HPDE6-E6E7 (cell line): Measurements from ENCODE around the gene NDUFS3.
A peak's percentile ranks its signal among the peaks of the same experiment; 100 is the strongest.
"Not testable (repeated sequence)": the region's sequence is repeated elsewhere in the genome, so short reads cannot be mapped to it uniquely, and the experiment has no call there.

Experiments used
- DNase-seq: peaks from one replicate; pipeline ENCODE4 v3.0.0; 2011; ENCODE audit warnings: missing footprints; ENCODE audit errors: extremely low spot score

The NDUFS3 gene

DNA sequence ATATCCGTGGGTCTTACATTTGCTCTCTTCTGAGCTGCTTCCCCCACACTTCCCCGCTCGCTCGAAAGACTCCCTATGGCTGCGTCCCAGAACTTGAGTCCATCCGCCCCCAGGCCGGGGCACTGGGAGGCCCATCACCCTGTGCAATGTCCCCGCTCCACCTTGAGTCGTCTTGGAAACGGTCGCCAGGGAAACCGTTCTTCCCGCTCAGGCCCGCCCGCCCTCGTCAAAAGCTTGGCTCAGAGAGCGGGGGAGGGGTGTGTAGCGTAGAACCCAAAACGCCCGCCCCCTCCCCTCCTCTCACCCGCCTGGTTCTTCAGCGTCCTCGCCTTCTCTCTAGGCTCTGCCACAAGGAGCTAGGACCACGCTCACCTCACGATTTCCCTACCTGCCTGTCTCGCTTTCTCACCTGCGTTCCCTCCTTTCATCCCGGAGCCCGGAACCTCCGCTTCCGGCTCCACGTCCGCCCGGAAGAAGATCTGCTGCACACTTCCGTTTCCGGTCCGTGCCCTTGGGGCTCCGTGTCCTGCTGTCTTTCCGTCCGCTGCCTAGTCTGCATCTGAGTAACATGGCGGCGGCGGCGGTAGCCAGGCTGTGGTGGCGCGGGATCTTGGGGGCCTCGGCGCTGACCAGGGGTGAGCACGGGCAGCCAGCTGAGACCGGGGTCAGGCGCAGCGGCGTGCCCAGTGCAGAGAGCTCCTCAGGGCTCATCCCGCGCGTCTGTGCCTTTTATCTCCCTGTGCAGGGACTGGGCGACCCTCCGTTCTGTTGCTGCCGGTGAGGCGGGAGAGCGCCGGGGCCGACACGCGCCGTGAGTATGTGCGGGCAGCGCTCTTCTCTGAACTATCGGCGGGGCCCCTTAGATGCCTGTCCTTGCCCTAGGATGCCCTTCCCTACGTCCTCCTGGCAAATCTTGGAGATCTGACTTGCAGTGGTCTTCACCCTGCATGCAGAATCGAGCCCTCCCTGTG is at the start of gene NDUFS3, which contains the start of gene KBTBD4:
Gene NDUFS3 (plus strand): TSS at position 551 of the 971 bp plus-strand sequence. CDS start 18 bp downstream, at position 569.
Gene KBTBD4 (minus strand): TSS at position 447 of the 971 bp plus-strand sequence. CDS start 19 bp downstream, at position 428.
- peak; percentile 87 for DNase-seq

DNA sequence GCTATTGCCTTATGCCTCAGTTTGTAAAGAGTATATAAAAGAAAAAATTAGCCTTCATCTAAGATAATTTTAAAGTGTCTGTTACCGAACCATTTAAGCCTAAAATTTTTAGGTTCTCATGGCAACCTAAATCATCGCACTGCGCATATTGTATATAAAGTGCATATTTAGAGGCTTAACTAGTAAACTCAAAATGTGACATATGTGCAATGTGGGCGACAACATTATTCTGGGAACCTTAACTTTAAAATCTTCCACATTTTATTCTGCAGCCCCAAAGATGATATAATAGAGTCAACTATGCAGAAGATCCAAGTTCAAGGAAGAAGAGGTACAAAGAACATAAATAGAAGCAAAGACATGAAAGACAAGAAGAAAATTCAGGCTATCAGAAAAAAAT is 48.9 kb upstream of the NDUFS3 start:
- no peak for DNase-seq

DNA sequence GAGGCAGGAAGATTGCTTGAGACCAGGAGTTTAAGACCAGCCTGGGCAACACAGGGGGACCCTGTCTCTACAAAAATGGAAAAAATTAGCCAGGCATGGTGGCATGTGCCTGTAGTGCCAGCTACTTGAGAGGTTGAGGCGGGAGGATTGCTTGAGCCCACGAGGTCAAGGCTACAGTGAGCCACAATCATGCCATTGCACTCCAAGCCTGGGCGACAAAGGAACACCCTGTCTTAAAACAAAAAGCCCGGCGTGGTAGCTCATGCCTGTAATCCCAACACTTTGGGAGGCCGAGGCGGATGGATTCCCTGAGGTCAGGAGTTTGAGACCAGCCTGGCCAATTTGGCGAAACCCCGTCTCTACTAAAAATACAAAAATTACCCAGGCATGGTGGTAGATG is 48.2 kb upstream of the NDUFS3 start:
- DNase-seq = not testable (repeated sequence)

DNA sequence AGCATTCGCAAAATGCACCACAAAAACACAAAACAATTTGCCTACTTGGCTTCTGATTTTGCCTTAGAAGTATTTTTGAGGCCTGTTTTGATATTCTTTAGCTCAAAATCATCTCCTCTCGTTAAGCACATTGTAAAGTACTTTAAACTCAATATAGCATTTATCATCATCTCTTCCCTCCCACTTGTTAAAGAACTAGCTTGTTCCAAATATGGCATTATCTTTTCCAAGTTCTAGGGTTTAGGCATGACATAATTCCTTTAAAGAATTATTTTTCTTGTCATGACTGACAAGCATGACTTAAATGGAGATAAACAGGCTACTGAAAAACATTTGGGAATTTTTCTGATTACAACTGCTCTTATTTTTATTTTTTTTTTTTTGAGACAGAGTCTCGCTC is 47.2 kb upstream of the NDUFS3 start:
- DNase-seq = no peak

DNA sequence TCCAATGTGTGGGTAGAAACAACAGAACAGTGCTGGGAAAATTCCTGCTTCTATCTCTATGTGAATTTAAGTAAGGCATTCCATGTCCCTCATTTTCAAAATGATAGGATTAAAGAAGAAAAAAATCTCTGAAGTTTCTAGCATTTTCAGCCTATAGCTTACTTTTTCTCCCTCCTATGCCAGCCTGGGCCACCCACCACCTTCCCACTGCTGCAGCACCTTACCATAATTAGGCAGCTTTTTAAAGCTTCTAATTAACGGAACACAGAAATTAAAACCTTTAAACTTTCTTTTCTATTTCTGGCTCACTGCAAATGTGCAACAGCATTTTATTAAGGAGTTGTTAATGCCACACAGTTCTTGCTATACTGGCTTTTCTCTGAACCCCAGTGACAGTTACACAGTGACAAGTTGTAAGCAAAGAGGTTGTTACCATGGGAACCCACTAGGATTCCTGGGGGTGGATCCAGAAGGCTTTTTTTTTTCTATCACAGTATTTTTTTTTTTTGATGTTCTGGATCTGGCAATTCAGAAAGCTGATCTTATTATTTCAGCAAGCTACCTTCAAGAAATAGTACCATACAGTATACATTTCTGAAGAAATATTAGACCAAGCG is 46.2 kb upstream of the NDUFS3 start:
- no peak for DNase-seq

DNA sequence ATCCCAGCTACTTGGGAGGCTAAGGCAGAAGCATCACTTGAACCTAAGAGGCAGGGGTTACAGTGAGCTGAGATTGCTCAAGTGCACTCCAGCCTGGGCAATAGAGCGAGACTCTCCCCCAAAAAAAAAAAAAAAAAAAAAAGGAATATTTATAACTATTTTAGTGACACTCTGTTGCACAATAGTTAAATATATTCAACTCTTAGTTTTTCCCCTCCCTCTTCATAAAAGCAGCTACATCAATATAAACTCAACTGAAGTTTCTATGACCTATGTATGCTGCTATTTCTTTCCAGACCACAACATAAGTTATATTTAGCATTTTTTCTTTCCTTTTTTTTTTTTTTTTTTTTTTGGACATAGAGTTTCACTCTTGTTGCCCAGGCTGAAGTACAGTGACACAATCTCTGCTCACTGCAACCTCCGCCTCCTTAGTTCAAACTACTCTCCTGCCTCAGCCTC is 45.2 kb upstream of the NDUFS3 start:
- DNase-seq = no peak

DNA sequence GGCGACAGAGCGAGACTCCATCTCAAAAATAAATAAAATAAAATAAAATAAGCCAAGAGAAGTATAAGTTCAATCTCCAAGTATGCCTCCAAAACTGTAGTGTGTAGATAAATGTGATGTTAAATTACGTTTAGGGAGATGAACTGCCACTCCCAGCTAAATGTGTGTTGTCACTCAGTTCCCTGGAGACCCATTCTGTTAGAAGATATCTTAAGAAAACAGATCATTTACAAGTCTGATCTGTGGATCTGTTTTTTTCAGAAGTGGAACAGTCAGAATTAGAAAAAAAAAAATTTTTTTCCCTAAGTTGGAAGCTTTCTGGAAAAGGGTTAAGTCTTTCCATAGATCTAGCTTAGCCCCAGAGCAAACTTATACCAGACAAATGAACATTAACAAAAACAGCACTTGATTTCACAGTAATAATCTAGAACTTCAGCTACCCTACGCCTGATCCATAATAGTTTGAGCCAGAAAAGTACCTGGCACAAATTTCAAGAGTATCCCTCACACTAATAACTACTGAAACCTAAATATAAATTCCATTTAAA is 44.1 kb upstream of the NDUFS3 start:
- no peak for DNase-seq

DNA sequence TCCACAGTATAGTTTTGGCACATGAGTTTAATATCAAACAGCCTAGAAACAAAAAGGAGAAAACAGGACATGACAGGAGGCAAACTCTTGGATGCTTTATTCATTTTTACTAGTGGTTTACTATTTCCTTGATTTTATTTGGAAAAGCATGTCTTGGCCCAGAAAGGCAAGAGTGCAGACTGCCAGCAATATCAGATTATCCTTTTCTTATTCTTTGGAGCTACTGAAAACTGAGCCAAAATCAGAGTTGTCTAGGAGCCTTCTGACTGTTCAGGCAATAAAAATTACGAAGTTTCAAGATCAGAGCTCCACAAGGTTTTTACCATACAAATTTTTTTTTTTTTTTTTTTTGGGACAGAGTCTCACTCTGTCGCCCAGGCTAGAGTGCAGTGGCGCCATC is 42.0 kb upstream of the NDUFS3 start:
- no peak for DNase-seq

DNA sequence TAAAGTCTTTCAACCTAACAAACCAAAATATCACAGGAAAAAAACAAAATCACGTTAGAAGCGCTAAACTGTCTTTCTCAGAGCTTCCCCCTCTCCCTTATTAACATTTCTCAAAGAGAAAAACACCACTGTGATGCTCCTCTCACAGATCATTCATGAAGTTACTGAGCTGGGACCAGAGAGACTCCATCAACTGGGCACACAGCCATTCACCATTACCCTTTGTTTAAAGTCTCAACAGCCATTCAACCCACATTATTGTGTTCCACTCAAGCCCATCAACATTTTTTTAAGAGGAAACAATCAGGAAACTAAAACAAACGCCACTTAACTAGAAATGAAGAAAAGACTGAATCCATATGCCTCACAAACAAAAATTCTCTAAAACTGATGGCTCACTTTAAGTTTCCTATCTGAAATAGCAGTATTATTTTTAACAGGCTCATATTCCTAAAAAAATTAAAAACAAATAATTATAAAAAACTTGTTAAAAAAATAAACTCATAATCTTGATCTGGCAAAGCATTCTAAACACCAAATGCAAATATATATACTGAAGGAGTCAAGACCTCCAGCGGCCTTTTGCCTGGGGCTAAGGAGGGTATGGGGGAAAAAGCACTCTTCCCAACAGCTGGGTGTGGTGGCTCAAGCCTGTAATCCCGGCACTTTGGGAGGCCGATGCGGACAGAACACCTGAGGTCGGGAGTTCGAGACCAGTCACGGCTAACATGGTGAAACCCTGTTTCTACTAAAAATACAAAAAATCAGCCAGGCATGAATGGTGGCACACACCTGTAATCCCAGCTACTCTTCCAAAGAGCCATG is 39.9 kb upstream of the NDUFS3 start:
- DNase-seq = no peak

DNA sequence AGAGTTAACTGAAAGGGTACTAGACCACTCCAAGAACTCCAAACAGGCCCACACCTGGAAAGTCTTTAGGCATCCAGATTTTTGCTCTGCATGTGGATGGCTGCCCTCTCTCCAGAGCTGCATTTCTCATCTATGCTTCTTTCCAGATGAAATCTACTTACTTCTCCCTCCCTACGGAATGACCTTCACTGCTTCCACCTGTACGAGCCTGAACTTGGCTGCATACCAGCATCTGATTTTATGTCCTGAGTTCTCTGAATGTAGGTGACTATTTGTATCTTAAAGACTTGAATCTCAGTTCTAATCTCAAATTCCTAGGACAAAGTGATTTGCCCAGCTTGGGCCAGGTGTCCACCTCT is 39.2 kb upstream of the NDUFS3 start:
- no peak for DNase-seq

DNA sequence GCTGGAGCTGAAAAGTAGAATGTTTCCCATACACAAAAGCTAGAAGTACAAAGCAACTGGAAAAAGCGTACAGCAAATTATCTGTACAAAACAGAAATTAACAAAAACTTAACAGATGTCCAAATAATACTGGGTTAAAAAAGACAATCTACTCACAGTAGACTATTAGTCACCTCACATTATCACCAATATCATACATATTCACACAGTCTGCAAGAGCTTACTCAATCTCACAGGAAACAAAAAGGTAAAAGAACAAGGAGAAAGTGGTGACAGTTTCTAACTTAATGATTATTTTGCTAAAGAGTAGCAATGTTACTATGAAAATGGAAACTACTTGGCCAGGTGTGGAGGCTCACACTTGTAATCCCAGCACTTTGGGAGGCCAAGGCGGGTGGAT is 37.8 kb upstream of the NDUFS3 start:
- DNase-seq = no peak

DNA sequence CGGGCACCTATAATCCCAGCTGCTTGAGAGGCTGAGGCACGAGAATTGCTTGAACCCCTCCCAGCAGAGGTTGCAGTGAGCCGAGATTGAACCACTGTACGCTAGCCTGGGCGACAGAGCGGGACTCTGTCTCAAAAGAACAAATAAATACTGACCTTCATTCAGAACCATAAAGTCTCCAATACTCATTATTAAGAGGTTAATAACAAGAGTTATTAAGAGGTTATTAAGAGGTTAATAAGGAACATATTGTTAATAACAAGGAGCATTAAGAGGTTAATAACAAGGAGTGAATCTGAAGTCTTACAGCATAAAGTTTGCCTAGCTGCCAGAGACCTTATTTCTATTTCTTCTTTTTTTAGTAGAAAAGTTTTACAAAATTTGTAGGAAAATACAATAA is 33.6 kb upstream of the NDUFS3 start:
- no peak for DNase-seq

DNA sequence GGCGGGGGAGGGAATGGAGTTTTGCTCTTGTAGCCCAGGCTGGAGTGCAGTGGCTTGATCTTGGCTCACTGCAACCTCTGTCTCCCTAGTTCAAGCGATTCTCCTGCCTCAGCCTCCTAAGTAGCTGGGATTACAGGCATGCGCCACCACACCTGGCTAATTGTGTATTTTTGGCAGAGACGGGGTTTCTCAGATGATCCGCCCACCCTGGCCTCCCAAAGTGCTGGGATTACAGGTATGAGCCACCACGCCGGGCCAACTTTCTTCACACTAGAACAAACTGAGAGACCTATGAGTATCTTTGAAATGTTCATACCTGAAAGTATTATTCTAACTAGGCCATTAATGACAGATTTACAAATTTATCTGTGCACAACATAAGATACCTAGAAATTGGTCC is 32.6 kb upstream of the NDUFS3 start:
- not testable (repeated sequence) for DNase-seq

DNA sequence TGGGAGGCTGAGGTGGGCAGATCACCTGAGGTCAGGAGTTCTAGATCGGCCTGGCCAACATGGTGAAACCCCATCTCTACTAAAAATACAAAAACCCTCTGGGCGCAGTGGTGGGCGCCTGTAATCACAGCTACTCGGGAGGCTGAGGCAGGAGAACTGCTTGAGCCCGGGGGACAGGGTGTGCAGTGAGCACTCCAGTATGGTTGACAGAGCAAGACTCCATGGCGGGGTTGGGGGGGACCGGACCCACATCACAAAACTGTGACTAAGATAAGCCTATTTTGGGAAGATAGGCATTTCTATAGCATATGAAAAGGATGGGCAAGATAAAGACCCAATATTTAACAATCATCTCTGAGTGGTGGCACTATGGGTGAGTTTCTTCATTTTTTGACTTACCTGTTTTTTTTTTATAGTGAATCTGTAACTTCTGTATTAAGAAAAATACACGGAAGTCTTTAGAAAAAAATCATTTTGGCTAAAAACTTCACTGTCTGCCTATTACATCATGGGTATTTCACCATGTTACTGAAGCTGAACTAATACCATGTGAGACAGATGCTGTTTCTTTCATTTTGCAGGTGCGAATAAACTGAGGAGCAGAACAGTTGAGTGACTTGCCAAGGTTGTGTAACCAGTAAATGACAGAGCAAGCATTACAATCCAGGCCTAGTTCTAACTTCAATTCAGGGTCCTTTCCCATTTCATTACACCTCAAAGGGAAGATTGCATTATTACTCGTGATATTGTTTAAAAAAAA is 28.4 kb upstream of the NDUFS3 start:
- DNase-seq = no peak

DNA sequence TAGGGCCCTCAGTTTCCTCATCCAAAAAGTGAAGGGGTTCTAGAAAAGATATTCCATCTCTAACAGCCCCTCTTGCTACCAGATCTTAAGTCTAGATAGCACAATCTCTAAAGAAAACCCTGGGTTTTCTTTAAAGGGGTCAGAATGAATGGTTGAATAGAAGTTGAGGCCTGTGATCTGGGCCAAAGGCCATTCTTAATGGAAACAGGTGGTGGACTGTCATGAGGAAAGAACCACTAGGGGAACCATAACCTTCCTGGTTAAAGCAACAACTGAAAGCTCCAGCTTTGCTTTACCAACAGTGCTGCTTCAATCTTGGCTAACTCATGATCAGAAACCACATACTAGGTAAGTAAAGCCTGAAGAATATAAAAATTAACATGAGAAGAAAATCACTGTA is 27.8 kb upstream of the NDUFS3 start:
- peak; percentile 20 for DNase-seq

DNA sequence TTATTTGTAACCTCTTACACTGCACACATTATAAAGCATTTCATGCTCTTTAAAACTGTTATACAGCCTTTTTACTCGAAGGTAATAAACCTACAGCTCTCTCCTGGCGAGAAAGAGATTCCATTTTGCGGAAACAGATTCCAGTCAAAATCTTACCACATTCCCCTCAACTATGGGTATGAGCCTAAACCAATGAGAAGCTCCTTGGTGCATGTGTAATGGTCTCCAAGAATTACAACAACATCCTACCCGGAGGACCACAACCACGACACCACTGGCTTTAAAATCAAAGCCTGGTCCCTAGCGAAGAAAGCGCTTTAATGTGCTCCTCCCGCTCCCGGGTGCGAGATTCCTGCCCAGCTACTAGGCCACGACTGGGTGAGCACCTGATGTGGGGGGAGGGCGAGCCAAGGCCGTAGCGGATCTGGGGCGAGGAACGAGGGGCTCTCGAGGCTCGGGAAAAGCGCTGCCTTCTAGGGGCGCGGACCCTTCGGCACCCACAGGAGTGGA is 26.8 kb upstream of the NDUFS3 start:
- DNase-seq = no peak

DNA sequence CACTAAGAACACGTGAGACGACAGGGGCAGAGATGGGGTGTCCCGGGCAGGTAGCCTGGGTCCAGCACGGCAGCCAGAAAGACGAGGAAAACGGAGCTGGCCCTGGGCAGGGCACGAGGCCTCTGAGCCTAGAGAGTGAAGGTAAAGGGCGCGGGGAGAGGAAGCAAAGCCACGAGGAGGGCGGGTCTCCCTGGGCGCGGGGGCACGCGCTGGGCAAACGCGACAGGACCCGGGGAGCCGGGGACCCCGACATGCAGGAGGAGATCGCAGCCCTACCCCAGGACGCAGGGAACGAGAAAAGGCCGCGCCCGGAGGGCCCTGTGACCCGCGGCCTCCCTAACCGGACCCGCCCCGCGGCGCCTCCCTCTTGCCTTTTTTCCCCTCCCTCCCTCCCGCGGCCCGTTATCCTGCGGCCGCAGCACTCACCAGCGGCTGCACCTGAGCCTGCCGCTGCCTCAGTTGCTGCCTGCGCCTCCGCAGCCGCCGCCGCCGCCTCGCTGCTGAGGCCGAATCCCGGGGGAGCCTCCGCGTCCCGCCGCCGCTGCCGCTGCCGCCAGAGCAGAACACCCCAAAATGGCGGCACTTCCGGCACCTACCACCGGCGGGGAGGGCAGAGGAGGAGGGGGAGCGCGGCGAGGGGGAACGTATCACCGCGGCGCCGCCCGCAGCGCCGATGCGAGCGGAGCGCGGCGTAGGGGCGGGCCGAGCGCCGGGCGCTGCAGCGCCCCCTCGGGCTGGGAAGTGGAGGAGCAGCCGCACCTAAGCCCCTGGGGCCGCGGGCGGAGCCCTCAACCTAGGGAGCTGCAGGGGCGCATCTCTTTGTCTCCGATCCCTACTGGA is 26.1 kb upstream of the NDUFS3 start, which contains the start of gene CELF1:
Gene CELF1 (minus strand): TSS at position 567 of the 840 bp plus-strand sequence. CDS start 53,609 bp downstream, outside the sequence.
- peak; percentile 75 for DNase-seq

DNA sequence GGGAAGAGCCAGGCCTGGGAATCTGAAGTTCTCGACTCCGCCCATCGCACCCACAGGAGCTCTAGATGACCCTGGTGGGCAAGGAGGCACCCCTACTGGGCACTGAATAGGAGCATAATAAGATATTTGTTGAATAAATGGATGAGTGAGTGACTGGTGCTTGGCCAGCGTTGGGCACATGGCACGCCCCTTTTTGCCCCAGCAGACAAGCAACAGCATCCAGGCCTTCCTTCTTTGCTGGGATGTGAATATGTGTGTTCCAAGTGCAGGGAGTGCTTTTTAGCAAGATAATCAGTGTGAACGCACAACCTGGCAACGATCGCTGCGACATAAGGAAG is 25.5 kb upstream of the NDUFS3 start:
- no peak for DNase-seq

DNA sequence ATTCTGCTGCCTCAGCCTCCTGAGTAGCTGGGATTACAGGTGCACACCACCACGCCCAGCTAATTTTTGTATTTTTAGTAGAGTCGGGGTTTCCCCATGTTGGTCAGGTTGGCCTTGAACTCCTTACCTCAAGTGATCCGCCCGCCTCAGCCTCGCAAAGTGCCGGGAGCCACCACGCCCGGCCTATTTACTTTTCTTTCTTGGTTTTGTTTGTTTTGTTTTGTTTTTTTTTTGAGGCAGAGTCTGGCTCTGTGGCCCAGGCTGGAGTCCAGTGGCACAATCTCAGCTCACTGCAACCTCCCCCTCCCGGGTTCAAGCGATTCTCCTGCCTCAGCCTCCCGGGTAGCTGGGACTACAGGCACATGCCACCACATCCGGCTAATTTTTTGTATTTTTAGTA is 21.9 kb upstream of the NDUFS3 start:
- not testable (repeated sequence) for DNase-seq

DNA sequence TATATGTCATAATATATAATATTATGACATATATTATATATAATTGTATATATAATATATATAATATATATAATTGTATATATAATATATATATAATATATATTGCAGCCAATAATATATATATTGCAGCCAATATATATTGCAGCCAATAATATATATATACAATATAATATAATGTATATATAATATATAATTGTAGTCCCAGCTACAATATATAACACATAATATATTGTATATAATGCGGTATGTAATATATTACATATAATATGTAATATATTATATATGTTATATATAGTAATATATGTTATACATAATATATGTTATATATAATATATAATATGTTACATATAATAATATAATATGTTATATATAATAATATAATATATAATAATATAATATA is 20.2 kb upstream of the NDUFS3 start:
- DNase-seq = no peak
